Renal cortical epithelial cell (primary cell): Measurements from ENCODE around the gene MESD. TPM values are rescaled to one million over a fixed set of nuclear protein-coding genes. Genes with fewer than 3 reads are reported as not detected.

Experiments
- DNase-seq: peaks from one replicate; pipeline ENCODE4 v3.0.0-alpha.2; 2011; ENCODE audit warnings: low read depth
- total RNA-seq: library from RNA; depleted of rRNA; stranded (reverse); fragments of >200 nt; gene quantifications from 2 replicates; pipeline ENCODE4 v1.2.3, GENCODE V29; 2014

MESD gene
- total RNA-seq, 1 donor from 2014 or later: 24.9 TPM

DNA sequence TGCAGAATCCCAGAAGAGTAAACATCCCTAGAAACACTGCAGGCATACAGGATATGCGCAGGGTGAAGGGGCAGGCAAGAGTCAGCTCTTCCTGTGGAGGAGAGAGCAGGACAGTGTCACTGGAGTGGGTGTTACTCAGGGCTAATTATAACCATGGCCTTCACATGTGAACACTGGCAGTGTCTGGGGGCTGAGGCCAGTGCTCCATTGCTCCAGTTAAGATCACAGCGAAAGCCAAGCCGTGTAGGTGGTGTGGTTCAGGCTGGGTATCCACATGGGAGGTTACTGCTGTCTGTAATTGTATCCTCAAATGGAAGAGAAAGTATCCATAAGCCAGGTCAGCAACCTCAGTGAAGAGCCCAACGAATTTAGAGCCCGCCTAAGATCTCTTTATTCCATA, 84.6 kb downstream of the MESD start:
- DNase-seq: no peak

DNA sequence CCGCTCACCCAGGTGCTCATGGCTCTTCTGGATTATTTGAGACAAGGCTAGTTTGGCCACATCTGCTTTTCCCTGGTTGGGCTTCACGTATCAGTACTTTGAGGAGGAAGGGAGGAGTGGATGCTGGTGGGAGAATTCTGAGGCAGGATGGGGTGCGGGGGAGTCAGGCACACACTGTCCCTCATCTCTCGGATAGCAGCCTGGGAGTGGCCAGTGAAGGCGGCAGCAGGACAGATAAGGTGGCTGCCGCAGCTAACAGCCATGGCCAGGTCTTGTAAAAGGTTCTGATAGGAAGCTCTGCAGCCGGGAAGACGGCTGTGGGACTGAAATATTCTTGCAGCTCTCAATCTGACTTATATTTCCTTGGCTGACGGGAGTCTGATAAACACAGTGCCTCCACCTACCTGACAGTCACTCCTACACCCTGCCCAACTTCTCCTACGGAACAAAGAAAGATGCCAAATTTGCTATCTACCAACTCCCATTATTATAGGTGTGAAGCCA, 87.3 kb downstream of the MESD start:
- DNase-seq: no peak

- peak; percentile 14 for DNase-seq
Measured at GRCh38 chr15:80898040-80898439, 91.6 kb downstream of the MESD start.

Other genes starting within 250 kb of the MESD start
- 0.20 and 0.52 TPM in 2 replicates for gene CEMIP, start 210.4 kb downstream of the MESD start, total RNA-seq
- gene TLNRD1, start 11.1 kb upstream of the MESD start, total RNA-seq: 10.8 and 17.2 TPM in 2 replicates
- gene CFAP161, start 144.5 kb upstream of the MESD start, total RNA-seq: not detected in 2 replicates
- gene IL16, start 207.1 kb upstream of the MESD start, total RNA-seq: 0.05 and 0.69 TPM in 2 replicates